D721Med (cell line): ENCODE measurements around the gene ADAP1.
"Not testable (repeated sequence)": the region's sequence is repeated elsewhere in the genome, so short reads cannot be mapped to it uniquely, and the experiment has no call there.

Source experiments
- DNase-seq: peaks from one replicate; pipeline ENCODE4 v3.0.0; 2011; ENCODE audit warnings: low spot score; ENCODE audit not compliant: insufficient read length
- FAIRE-seq: peaks from 2 replicates; lab custom pipeline; 2011; peaks lifted over from hg19 to GRCh38; lab: Jason Lieb, UNC
- CTCF ChIP-seq: IDR thresholded peaks from 2 replicates; pipeline ENCODE4 v1.5.1; 2012; ENCODE audit warnings: mild to moderate bottlenecking, control low read depth; ENCODE audit not compliant: insufficient read depth; ENCODE audit errors: missing control alignments

ADAP1 gene

DNA sequence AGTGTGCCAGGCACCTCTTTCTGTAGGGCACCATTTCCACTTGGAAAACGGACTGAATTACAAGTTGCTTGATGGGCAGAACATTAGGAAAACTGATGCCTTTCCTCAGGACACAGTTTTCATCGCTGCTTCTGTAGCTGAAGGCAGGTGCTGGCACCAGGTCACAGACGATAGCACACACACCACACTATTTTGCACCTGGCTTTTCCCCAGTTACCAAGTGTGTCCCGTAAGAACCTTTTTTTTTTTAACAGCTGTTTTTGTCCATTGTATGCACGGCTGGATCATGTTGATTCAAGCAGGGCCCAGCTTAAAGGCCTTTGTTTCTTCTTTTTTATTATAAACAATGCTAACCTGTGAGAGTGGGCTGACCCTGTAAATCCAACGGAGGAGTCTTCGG, 79.4 kb downstream of the ADAP1 start:
- DNase-seq (no peak), FAIRE-seq (no peak)
- TF ChIP-seq CTCF, result no peak

DNA sequence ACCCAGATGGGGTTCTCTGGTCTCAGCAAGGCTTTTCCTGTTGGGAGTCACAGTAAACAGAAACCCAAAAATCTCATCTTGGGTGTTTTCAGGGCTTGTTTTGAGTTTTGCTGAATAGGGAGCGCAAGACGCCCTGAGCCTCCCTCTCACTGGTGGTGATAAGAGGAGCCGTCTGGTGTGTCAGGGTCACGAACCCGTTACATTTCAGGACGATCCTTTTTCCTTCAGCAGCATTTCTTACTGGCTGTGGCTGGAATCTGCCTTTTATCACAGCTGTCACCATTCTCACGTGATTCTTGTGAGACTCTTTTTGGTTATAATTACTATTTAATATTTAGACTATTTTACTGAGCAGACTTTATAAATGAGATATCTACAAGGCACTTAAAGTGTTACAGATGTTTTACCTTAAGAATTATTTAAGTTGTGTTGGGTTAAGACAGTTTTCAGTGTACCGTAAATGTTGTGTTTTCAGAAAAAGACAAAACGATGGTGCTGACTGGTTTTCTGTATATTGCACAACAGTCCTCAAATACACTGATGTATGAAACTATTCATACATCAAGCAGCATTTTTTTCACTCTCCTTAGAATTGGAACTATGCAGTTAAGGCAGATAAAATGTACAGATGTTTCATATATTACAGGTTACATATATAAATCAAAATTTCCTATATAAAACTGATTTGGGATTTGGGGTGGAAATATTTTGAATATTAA, 80.3 kb downstream of the ADAP1 start:
- no peak for DNase-seq
- no peak for FAIRE-seq
- TF ChIP-seq CTCF, result no peak

DNA sequence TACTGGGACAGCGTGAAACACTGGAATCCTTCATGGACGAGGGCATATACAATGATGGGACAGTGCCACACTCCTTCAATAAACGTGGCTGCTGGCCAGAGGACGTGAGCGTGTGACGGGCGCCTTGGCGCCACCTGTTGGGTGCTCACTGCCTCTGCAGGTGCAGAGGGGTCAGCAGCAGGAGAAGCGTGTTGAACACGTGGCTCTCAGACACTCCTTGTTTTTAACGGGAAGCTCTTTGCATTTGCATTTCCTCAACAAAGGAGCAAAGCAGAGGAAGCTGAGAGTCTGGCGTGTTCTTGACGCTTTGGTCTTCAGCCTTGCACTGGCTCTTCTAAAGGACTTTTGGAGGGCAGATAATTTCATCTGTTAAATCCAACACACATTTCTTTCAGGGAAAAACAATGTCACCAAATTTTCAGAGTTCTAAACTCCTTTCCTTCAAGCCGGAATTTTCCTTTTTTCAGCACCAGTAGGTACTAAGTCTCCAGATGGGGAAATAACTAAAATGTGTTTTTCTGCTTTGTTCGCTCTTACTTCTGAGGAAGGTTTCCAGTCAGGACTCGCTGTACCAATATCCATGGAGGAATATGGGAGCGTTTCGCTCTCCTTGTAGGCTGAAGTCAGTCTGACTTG, 81.0 kb downstream of the ADAP1 start:
- TF ChIP-seq CTCF, result peak; percentile 92
- FAIRE-seq (no peak), DNase-seq (peak; percentile 92)

DNA sequence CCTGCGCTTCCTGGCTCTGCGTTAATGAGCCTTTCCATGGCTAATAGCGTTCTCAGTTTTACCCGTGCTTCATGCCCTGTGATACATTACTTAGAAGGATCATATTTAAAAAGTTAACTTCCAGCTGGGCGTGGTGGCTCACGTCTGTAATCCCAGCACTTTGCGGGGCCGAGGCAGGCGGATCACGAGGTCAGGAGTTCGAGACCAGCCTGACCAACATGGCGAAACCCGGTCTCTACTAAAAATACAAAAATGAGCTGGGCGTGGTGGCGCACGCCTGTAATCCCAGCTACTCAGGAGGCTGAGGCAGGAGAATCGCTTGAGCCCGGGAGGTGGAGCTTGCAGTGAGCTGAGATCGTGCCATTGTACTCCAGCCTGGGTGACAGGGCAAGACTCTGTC, 81.8 kb downstream of the ADAP1 start:
- not testable (repeated sequence) for FAIRE-seq, DNase-seq

DNA sequence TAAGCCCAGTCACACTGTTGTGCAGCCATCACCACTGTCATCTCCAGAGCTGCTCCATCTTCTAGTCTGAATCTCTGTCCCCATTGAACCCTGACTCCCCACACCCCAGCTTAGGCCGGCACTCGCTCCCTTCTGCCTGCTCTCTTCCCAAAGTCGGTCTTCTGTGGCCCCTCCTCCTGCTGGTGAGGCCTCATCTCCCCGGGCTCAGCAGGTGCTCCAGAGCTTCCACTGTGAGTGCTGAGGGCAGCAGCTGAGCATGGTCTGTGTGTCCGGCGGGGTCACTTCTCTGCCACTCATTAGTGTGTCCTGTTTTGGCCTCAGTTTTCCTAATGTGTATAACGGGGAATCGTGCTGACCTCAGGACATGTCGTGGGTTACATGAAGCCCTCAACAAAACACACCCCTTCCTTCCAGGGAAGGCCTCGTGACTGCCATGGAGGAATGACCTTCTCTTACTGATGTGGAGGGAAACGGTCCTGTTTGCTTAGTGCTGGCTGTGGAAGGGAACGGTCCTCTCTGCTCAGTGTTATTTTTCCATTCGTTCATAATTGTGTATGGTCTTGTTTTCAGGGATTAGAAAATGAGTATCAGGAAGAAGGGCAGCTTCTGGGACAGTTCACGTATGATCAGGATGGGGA, 82.5 kb downstream of the ADAP1 start:
- no peak for TF ChIP-seq CTCF
- DNase-seq (no peak), FAIRE-seq (no peak)

DNA sequence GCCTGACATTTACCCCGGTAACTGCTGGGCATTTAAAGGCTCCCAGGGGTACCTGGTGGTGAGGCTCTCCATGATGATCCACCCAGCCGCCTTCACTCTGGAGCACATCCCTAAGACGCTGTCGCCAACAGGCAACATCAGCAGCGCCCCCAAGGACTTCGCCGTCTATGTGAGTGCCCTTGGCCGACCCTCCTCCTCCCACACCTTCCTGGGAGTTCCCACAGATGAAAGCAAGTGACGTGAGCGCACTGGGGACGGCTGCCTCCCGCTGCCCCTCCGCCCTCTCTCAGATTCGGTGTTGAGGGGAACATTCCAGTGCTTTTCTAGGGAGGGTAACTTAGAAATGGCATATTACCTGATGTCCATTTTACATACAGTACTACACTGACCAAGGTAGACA, 85.1 kb downstream of the ADAP1 start:
- no peak for TF ChIP-seq CTCF
- FAIRE-seq, result no peak
- no peak for DNase-seq

GRCh38 chr7:868189-868486, 86.3 kb downstream of the ADAP1 start:
- DNase-seq, result no peak
- no peak for FAIRE-seq
- no peak for TF ChIP-seq CTCF
